Mammary epithelial cell (primary cell): ENCODE data around the gene FJX1.

Source experiments
- CTCF ChIP-seq, 2 donors: IDR thresholded peaks in 1 of 2; conservative IDR thresholded peaks in 1 of 2; 2 replicates each; pipeline ENCODE4 v1.5.1; 2011 to 2012; ENCODE audit warnings: inconsistent platforms in 2 of 2, low read length in 2 of 2, mild to moderate bottlenecking in 2 of 2, control low read depth in 1 of 2, low read depth in 1 of 2; ENCODE audit not compliant: insufficient read depth in 1 of 2; ENCODE audit errors: extremely low read depth in 1 of 2
- EZH2 ChIP-seq: IDR thresholded peaks from 2 replicates; pipeline ENCODE4 v1.6.1; 2012; ENCODE audit warnings: low read length, inconsistent platforms, borderline replicate concordance

GRCh38 chr11:35585416-35585815 lies 32.8 kb upstream of the FJX1 start:
- TF ChIP-seq CTCF (conservative IDR thresholded peaks at IDR 0.05 in 1 of 2, IDR thresholded peaks at IDR 0.05 in 1 of 2; ENCODE audit: extremely low read depth in 1 of 2, insufficient read depth in 1 of 2, low read depth in 1 of 2, low read length in 2 of 2) = no peak
- TF ChIP-seq EZH2 = no peak
